NOMO-1 (cell line): Measurements from ENCODE around the gene TMEM234.

ENCODE experiments used
- DNase-seq, 2 experiments: peaks; one replicate each; lab custom pipeline; 2025; ENCODE audit not compliant: unreplicated experiment in 2 of 2; lab: John Stamatoyannopoulos, UW

Gene TMEM234

GRCh38 chr1:32240140-32240951 is 18.2 kb upstream of the TMEM234 start:
- peak; percentile 66 to 70 for DNase-seq

GRCh38 chr1:32239790-32240139 is 17.6 kb upstream of the TMEM234 start:
- DNase-seq, result no peak

- no peak for DNase-seq
Measured at GRCh38 chr1:32239337-32239736, 17.2 kb upstream of the TMEM234 start.

GRCh38 chr1:32234792-32235191 is 12.6 kb upstream of the TMEM234 start:
- no peak for DNase-seq

GRCh38 chr1:32232558-32233304 is 10.6 kb upstream of the TMEM234 start:
- no peak for DNase-seq

- no peak for DNase-seq
Measured at GRCh38 chr1:32231843-32232432, 9.8 kb upstream of the TMEM234 start.

GRCh38 chr1:32228771-32229170 is 6.6 kb upstream of the TMEM234 start:
- DNase-seq, result no peak

GRCh38 chr1:32224285-32224684 is 2.1 kb upstream of the TMEM234 start:
- DNase-seq, result no peak

- no peak for DNase-seq
Measured at GRCh38 chr1:32223683-32224082, 1.5 kb upstream of the TMEM234 start.

- DNase-seq, result no peak
Measured at GRCh38 chr1:32221581-32221979, 573 bp downstream of the TMEM234 start.

- DNase-seq, result no peak
Measured at GRCh38 chr1:32220746-32221580, 1.2 kb downstream of the TMEM234 start.

GRCh38 chr1:32219022-32219421 is 3.1 kb downstream of the TMEM234 start:
- no peak for DNase-seq

GRCh38 chr1:32216566-32216965 is 5.6 kb downstream of the TMEM234 start:
- DNase-seq, result no peak

- DNase-seq, result peak; percentile 24 to 26
Measured at GRCh38 chr1:32215629-32216480, 6.3 kb downstream of the TMEM234 start.

- no peak for DNase-seq
Measured at GRCh38 chr1:32208891-32209328, 13.2 kb downstream of the TMEM234 start, which contains the start of gene DCDC2B. DCDC2B (plus strand) TSS chr1:32209089; CDS start chr1:32209094, 5 bp downstream.

- DNase-seq, result no peak
Measured at GRCh38 chr1:32208469-32208868, 13.7 kb downstream of the TMEM234 start.

- DNase-seq, result peak; percentile 76 to 86
Measured at GRCh38 chr1:32205401-32206370, 16.5 kb downstream of the TMEM234 start, which contains the start of gene IQCC. IQCC (plus strand) TSS chr1:32205671; CDS start chr1:32205682, 11 bp downstream.

GRCh38 chr1:32204943-32205361 is 17.2 kb downstream of the TMEM234 start:
- no peak for DNase-seq
